OCI-M2 (cell line): ENCODE measurements around the gene CHERP.

Source experiments
- DNase-seq: peaks from one replicate; lab custom pipeline; 2025; ENCODE audit not compliant: unreplicated experiment; lab: John Stamatoyannopoulos, UW

Gene CHERP, protein sequence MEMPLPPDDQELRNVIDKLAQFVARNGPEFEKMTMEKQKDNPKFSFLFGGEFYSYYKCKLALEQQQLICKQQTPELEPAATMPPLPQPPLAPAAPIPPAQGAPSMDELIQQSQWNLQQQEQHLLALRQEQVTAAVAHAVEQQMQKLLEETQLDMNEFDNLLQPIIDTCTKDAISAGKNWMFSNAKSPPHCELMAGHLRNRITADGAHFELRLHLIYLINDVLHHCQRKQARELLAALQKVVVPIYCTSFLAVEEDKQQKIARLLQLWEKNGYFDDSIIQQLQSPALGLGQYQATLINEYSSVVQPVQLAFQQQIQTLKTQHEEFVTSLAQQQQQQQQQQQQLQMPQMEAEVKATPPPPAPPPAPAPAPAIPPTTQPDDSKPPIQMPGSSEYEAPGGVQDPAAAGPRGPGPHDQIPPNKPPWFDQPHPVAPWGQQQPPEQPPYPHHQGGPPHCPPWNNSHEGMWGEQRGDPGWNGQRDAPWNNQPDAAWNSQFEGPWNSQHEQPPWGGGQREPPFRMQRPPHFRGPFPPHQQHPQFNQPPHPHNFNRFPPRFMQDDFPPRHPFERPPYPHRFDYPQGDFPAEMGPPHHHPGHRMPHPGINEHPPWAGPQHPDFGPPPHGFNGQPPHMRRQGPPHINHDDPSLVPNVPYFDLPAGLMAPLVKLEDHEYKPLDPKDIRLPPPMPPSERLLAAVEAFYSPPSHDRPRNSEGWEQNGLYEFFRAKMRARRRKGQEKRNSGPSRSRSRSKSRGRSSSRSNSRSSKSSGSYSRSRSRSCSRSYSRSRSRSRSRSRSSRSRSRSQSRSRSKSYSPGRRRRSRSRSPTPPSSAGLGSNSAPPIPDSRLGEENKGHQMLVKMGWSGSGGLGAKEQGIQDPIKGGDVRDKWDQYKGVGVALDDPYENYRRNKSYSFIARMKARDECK

DNA sequence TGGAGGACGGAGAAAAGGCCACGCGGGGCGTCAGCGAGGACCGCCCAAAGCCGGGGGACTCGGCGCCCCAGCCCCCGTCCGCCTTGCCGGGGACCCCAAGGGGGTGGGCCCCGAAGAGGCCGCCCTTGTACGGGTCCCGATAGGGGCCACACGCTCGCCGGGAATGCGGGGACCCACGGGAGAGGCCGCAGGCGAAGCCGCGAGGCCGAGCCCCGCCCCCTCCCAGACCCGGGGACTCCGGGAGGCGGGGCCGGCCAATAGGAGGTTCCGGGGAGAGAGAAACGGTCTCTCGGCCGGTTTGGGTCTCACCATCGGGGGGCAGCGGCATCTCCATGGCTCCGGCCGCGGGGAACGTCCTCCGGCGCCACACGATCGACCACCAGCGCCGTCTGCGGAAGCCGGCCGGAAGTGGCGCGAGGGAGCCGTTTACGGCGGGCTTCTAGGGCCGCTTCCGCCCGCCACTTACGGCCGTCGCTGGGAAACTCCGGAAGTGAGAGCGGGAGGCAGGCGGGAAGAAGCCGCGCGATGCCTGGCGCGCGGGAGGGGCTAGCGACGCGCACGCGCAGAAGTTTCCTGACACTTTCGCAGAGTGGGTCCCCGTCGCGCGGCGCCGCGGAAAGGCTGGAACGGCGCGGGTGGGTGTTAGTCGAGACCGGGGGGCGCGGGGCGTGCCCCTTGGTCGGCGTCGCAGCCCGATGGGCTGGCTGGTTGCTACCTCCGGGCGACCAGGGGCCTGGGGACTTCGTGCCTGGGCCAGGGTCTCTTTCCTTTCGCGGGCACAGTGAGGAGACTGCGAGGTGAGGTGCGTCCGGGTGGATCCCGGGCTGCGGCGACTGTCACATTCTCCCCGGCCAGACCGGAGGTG lies at the start of gene CHERP:
CHERP (minus strand) TSS at position 393 of the 865 bp plus-strand sequence; CDS start at position 334, 59 bp downstream.
- peak; percentile 98 for DNase-seq

- DNase-seq, result no peak
Observed at GRCh38 chr19:16590876-16591802, 48.9 kb upstream of the CHERP start.

GRCh38 chr19:16589917-16590316 lies 47.7 kb upstream of the CHERP start:
- DNase-seq, result no peak

DNA sequence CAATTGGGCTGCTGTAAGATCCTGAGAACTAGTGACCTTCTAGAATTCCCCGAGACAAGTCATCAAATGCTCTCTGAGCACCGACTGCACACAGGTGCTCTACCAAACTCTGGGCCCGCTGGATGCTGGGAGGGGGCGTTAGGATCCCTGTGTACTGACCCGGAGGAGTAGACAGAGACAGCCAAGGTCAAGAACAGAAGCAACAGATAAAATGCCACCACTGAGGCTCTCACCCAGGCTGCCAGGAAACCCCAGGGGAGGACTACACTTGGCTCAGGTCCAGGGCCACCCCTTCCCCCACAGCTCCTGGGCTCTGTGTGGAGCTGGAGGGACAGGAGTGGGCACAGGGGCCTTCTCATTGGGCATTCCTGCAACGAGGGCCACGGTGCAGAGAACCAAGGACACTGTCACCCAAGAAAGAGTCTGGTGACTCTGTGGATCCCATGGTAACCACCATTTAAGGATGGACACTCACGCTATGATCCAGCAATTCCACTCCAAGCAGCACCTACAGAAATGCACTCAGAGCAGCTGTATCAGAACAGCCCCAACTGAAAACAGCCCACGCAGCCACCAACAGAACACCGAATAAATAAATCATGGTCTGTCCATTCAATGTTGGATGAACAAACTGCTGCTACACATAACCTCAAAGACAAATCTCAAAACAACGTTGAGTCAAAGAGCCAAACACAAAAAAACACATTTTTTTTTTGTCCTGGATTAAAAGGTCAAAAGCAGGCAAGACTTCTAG lies 46.8 kb upstream of the CHERP start:
- DNase-seq, result no peak

DNA sequence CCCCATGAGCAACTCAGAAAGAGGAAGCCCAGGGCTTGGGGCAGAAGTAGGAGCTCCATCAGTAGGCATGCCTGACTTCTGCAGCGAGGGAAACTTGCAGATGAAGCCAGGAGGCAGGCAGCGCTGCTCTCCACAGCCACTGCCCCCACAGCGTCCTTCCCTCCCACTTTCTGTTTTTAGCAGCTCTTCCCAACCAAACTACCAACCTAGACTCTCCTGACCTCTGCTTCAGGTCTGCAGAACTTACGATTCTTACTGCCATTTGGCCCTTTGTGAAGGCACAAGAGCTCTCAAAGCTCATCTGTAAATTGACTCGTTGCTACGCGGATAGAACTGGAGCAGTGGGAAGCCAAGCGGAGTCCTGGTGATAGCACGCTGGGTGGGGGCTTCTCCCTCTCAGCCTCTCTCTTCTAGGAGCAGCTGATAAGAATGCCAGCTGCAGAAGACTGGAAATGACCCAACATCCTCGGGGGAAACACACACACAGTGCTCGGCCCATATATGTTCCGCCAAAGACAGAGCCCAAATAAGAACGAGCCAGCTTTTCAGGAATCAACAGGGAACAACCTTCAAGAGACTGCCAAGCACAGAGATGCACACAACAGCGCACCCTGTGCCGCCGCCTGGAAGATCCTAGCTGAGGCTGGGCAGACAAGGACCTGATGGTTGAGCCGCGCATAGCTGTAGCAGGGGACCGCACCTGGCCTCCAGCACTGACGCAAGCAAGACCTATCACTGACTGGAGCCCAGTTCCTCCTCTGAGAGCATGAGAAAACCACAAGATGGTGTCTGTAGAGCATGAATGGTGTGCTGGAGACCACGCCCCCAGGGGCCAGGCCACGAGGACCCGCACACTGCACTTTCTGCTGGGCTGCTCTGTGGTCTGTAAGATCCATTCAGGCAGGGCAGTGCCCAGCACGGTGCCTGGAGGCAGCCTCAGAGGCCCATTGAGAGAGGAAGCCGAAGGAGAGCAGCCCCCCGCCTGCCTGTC lies 45.9 kb upstream of the CHERP start:
- peak; percentile 63 for DNase-seq

GRCh38 chr19:16586991-16587832 lies 45.0 kb upstream of the CHERP start:
- DNase-seq, result no peak

DNA sequence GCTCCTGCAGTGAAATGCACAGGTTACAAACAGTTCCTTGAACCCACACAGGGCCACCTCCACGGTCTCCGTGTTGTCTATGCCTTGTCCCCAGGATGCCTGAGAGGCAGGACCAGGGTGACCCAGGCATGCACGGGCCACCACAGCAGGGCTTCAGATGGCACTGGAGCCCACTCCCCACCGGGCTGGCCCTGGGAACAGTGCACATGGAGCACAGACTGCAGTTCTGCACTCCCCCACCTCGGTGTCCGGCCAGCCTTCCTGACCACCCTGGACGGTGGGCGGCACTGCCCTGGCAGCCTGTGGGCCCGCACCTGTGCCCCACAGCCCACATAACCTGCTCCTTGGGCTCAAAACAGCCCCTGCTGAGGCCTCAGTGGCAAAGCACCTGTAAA lies 44.2 kb upstream of the CHERP start:
- no peak for DNase-seq

GRCh38 chr19:16585808-16586476 lies 43.7 kb upstream of the CHERP start:
- no peak for DNase-seq

DNA sequence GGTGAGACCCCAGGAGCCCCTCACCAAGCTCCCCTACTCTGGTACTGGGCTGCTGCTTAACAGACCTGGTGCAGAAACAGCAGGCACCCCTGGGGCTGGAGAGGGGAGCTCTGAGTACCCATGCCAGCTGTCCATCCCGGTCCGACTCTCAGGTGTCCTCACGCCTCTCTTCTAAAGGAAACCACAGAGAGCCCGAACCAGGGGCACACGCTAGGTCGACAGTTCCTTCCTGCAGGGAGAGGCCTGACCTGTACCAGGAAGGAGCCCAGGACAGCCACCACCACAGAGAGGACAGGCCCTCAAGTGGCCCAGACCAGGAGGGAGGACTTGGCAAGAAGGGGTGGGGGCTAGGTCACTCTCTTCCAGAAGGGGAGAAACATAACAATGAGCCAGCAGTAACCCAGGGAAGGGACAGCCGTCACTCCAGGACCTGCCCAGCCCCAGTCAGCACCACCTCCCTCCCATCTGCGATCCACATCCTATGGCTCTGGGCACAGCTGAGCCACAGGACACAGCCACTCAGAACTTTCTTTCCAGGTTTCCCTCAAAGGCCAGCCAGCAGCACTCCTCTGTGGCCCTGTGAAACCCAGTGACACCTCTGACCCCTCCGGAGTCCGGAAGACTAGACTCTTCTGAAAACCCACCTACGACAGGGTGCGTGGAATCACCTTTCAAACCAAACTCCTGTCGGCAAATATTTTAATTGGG lies 43.0 kb upstream of the CHERP start:
- no peak for DNase-seq

DNA sequence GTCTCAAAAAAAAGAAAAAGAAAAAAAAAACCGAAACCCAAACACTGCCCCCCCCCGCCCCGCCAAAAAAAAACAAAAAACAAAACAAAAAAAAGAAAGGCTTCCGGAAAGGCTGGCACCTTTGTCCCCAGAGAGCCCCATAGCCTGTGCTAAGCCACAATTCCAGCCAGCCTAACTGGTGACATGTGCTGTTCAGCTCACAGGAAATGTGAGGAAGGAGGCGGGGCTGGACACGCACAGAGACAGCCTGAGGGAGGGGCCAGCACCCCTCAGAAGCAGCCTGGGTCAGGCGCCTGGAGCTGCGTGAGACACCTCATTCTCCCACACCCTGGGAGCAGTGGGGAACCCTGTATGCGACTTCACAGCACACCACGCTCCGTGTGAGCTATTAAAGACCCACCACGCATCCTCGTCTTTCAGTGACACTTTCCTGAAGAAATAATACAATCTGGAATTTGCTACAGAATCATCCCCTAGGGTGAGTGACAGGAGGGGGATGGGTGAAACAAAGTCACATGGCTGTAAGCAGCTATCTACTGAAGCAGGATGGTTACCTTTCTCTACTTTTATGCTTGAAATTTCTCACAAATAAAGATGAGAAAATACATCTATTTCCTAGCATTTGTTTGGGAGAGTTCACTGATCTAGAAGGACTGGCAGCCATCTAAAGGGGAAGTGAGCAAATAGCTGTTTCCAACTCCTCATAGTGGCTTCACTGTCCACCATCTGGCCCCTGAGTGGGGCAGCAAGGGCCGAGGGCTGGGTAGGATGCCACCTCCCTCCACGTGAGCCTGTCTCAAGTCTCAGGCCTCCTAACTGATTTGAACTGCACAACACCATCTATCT lies 42.2 kb upstream of the CHERP start:
- DNase-seq, result peak; percentile 90

GRCh38 chr19:16582486-16583261 lies 40.4 kb upstream of the CHERP start:
- no peak for DNase-seq

GRCh38 chr19:16581971-16582343 lies 39.7 kb upstream of the CHERP start:
- no peak for DNase-seq

DNA sequence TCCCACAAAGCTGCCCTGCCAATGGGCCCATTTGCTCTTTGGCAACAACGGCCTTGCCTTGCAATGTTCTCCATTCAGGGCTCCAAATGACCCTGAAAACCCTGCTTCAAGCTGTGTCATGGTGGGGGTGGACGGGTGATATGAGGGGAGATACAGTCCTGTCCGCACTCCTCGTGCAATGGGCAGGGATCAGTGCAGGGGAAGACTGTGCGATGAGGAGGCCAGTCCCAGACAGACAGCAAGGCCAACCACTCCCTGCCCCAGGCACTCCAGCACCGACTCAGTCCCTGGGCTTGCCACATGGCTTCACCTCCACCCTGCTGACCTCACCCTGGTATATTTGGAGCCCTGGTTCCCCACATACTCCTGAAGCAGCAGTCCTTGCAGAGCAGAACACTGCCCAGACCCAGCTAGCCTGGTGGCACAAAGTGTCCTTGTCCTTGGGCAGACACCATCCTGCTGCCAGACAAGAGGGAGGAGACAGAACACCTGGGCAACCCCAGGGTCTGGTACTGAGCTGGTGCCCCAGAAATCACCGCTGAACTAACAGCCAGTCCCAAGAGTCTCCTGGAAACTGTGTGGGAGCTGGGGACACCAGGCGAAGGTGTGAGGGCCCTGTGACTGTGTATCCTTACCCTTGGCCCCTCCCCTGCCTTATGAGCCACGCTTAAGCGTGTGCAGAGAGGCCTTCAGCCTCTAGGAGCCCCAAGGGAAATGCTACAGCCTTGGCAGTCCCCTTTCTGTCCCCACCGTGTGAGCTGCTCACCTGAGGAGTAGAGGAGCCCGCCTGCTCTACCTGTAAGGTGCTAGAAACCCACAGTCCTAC lies 39.1 kb upstream of the CHERP start:
- DNase-seq, result no peak
